HG03521 (cell line): ENCODE results near the gene CLRN1.
A peak's percentile ranks its signal among the peaks of the same experiment; 100 is the strongest.

Experiments used
- ATAC-seq: cut with Tn5 transposase; IDR thresholded peaks from one replicate; pipeline ENCODE4 v1.9.1; 2021; ENCODE audit warnings: mild to moderate bottlenecking, moderate library complexity; ENCODE audit not compliant: unreplicated experiment

Gene CLRN1

GRCh38 chr3:150925751-150926201 lies 46.8 kb downstream of the CLRN1 start:
- peak; percentile 88 for ATAC-seq

- ATAC-seq: no peak
Observed at GRCh38 chr3:150922611-150923010, 49.9 kb downstream of the CLRN1 start.

- ATAC-seq: no peak
Observed at GRCh38 chr3:150921209-150921608, 51.3 kb downstream of the CLRN1 start.

GRCh38 chr3:150920236-150920635 lies 52.3 kb downstream of the CLRN1 start:
- no peak for ATAC-seq

- no peak for ATAC-seq
Observed at GRCh38 chr3:150917951-150918350, 54.6 kb downstream of the CLRN1 start.

- ATAC-seq: no peak
Observed at GRCh38 chr3:150913133-150913922, 59.2 kb downstream of the CLRN1 start.

GRCh38 chr3:150912501-150912900 lies 60.0 kb downstream of the CLRN1 start:
- ATAC-seq: no peak

- no peak for ATAC-seq
Observed at GRCh38 chr3:150911771-150912170, 60.8 kb downstream of the CLRN1 start.

GRCh38 chr3:150906461-150906860 lies 66.1 kb downstream of the CLRN1 start:
- ATAC-seq: no peak

- no peak for ATAC-seq
Observed at GRCh38 chr3:150905746-150906145, 66.8 kb downstream of the CLRN1 start.

GRCh38 chr3:150905339-150905738 lies 67.2 kb downstream of the CLRN1 start, which contains the start of gene MINDY4B:
Gene MINDY4B, minus strand, starts transcription at chr3:150905439. Its CDS starts 0 bp downstream, at chr3:150905439.
- ATAC-seq: no peak

GRCh38 chr3:150902988-150903387 lies 69.5 kb downstream of the CLRN1 start:
- no peak for ATAC-seq

- ATAC-seq: no peak
Observed at GRCh38 chr3:150901793-150902192, 70.7 kb downstream of the CLRN1 start.

- ATAC-seq: no peak
Observed at GRCh38 chr3:150899141-150899540, 73.4 kb downstream of the CLRN1 start.

- no peak for ATAC-seq
Observed at GRCh38 chr3:150898046-150898754, 74.3 kb downstream of the CLRN1 start.

GRCh38 chr3:150897592-150897991 lies 74.9 kb downstream of the CLRN1 start:
- ATAC-seq: no peak

- ATAC-seq: no peak
Observed at GRCh38 chr3:150890831-150891230, 81.7 kb downstream of the CLRN1 start.

GRCh38 chr3:150890295-150890694 lies 82.2 kb downstream of the CLRN1 start:
- no peak for ATAC-seq

- ATAC-seq: no peak
Observed at GRCh38 chr3:150889106-150889505, 83.4 kb downstream of the CLRN1 start.

- no peak for ATAC-seq
Observed at GRCh38 chr3:150887031-150887430, 85.5 kb downstream of the CLRN1 start.

GRCh38 chr3:150885535-150885934 lies 87.0 kb downstream of the CLRN1 start:
- no peak for ATAC-seq

GRCh38 chr3:150878996-150879575 lies 93.4 kb downstream of the CLRN1 start:
- no peak for ATAC-seq
